B cell (primary cell): Measurements from ENCODE around the gene ENPP4. TPM values are rescaled to one million over a fixed set of nuclear protein-coding genes. Genes with fewer than 3 reads are reported as not detected.

Source experiments
- ATAC-seq: fragments of 200-7000 bp; cut with Tn5 transposase; one replicate; pipeline ENCODE4 v1.10.0; 2021; ENCODE audit warnings: low read depth, mild to moderate bottlenecking, moderate number of reproducible peaks, moderate library complexity
- CTCF ChIA-PET: fragments of 350-600 bp; sonication (Branson Sonifier 250); formaldehyde crosslinking; loops from one replicate; lab custom pipeline; 2021; ENCODE audit warnings: antibody characterized with exemption, inconsistent platforms; lab: Charles Lee
- POLR2A ChIA-PET: fragments of 350-600 bp; sonication (Branson Sonifier 250); formaldehyde crosslinking; loops from one replicate; lab custom pipeline; 2021; ENCODE audit warnings: antibody characterized with exemption; lab: Charles Lee
- DNase-seq: peaks from one replicate; pipeline ENCODE4 v3.0.0; 2013
- H2AFZ ChIP-seq: 2 replicates; pipeline ENCODE4 v1.6.1; 2012; ENCODE audit warnings: mild to moderate bottlenecking, low read depth, low read length; ENCODE audit not compliant: insufficient read depth, poor library complexity, severe bottlenecking
- H3K27ac ChIP-seq, 2 donors: 1 replicate in 1 of 2; 2 replicates in 1 of 2; pipeline ENCODE4 v1.5.1; 2012 to 2013; ENCODE audit warnings: low read length in 2 of 2, mild to moderate bottlenecking in 2 of 2, moderate library complexity in 1 of 2
- H3K27me3 ChIP-seq, 4 experiments: fragments of 200-600 bp in 1 of 4; sonication (generic) in 1 of 4; replicated peaks in 1 of 4; 1 replicate in 2 of 4; 2 replicates in 2 of 4; pipeline versions ENCODE4 v1.6.1 to v1.7.0; 2013 to 2016; ENCODE audit warnings: low read length in 3 of 4, mild to moderate bottlenecking in 2 of 4, mixed read lengths in 1 of 4, moderate library complexity in 1 of 4; ENCODE audit not compliant: insufficient read depth in 4 of 4, control insufficient read depth in 3 of 4; ENCODE audit errors: control extremely low read depth in 1 of 4
- H3K36me3 ChIP-seq, 2 experiments: replicated peaks in 1 of 2; 1 replicate in 1 of 2; 2 replicates in 1 of 2; pipeline versions ENCODE4 v1.6.1 to v1.7.1; 2013; ENCODE audit warnings: low read length in 1 of 2; ENCODE audit not compliant: insufficient read depth in 2 of 2, control insufficient read depth in 1 of 2; ENCODE audit errors: control extremely low read depth in 1 of 2, extremely low read depth in 1 of 2
- H3K4me1 ChIP-seq, 2 donors: fragments of 200-600 bp in 1 of 2; sonication (generic) in 1 of 2; 1 replicate in 1 of 2; 2 replicates in 1 of 2; pipeline versions ENCODE4 v1.5.1 to v1.6.1; 2013 to 2017; ENCODE audit warnings: low read length in 2 of 2; ENCODE audit not compliant: control insufficient read depth in 2 of 2, insufficient read depth in 2 of 2
- H3K4me2 ChIP-seq: replicated peaks from 2 replicates; pipeline ENCODE3; 2012; ENCODE audit warnings: mild to moderate bottlenecking, low read depth, low read length; ENCODE audit not compliant: poor library complexity, severe bottlenecking
- H3K4me3 ChIP-seq, 5 experiments: fragments of 200-600 bp in 1 of 5; sonication (generic) in 1 of 5; 1 replicate in 3 of 5; 2 replicates in 2 of 5; pipeline versions ENCODE4 v1.5.1 to v1.7.0; 2011 to 2016; ENCODE audit warnings: low read length in 4 of 5, mild to moderate bottlenecking in 4 of 5, low read depth in 2 of 5, control low read depth in 1 of 5, moderate library complexity in 1 of 5; ENCODE audit not compliant: insufficient read depth in 1 of 5; ENCODE audit errors: control extremely low read depth in 1 of 5, extremely low read depth in 1 of 5
- H3K79me2 ChIP-seq: fragments of 200-600 bp; sonication (generic); one replicate; pipeline ENCODE4 v1.6.0; 2016; ENCODE audit warnings: low read length; ENCODE audit not compliant: control insufficient read depth, insufficient read depth
- H3K9ac ChIP-seq: fragments of 200-600 bp; sonication (generic); 2 replicates; pipeline ENCODE4 v1.6.1; 2017; ENCODE audit warnings: mild to moderate bottlenecking, low read length, moderate library complexity
- H3K9me3 ChIP-seq, 3 donors: one replicate each; pipeline versions ENCODE4 v1.6.1 to v1.7.1; 2013; ENCODE audit warnings: low read length in 2 of 3; ENCODE audit not compliant: control insufficient read depth in 2 of 3, insufficient read depth in 1 of 3; ENCODE audit errors: control extremely low read depth in 1 of 3
- H4K20me1 ChIP-seq: 2 replicates; pipeline ENCODE4 v1.6.0; 2012; ENCODE audit warnings: mild to moderate bottlenecking, low read length; ENCODE audit not compliant: insufficient read depth, control insufficient read depth, poor library complexity, severe bottlenecking
- H3K27ac Mint-ChIP-seq: one replicate; pipeline ENCODE4 v1.8.0; 2021; ENCODE audit warnings: mixed read lengths
- H3K27me3 Mint-ChIP-seq: one replicate; pipeline ENCODE4 v1.8.0; 2021; ENCODE audit warnings: mixed read lengths
- H3K4me1 Mint-ChIP-seq: one replicate; pipeline ENCODE4 v1.8.0; 2021; ENCODE audit warnings: mixed read lengths
- H3K4me3 Mint-ChIP-seq: one replicate; pipeline ENCODE4 v1.8.0; 2021; ENCODE audit warnings: mixed read lengths
- H3K9me3 Mint-ChIP-seq: one replicate; pipeline ENCODE4 v1.8.0; 2022; ENCODE audit warnings: mixed read lengths; ENCODE audit not compliant: insufficient read depth
- CTCF ChIP-seq: fragments of 200-600 bp; IDR thresholded peaks from one replicate; pipeline ENCODE4 v1.8.0; 2022; ENCODE audit warnings: antibody characterized with exemption, mild to moderate bottlenecking
- EZH2 ChIP-seq: IDR thresholded peaks from 2 replicates; pipeline ENCODE4 v1.6.1; 2012; ENCODE audit warnings: borderline replicate concordance, low read depth, mild to moderate bottlenecking, moderate library complexity, low read length; ENCODE audit not compliant: insufficient read depth, poor library complexity, severe bottlenecking
- WGBS: methylation state at CpG from one replicate; pipeline ENCODE4 v1.1.5; 2013; ENCODE audit warnings: missing lambda C conversion rate; ENCODE audit not compliant: insufficient coverage; 5-methylcytosine and 5-hydroxymethylcytosine counted together
- intact Hi-C: fragments of 100-400 bp; cut with micrococcal nuclease; formaldehyde crosslinking; loops from one replicate; pipeline ENCODE4 v1.10.0; 2022
- polyA plus RNA-seq: library from polyadenylated mRNA; depleted of rRNA; stranded (reverse); fragments of >200 nt; gene quantifications from 2 replicates; pipeline ENCODE4 v1.2.3, GENCODE V29; 2012
- total RNA-seq, 2 donors: library from RNA; stranded (reverse); fragments of 120-200 nt in 1 of 2; gene quantifications; 1 replicate in 1 of 2; 2 replicates in 1 of 2; pipeline versions ENCODE4 v1.2.3 to v1.2.4, GENCODE V29; 2013 to 2022

The ENPP4 gene
- total and polyA plus RNA-seq, 2 donors (not counting 1 experiment from before 2014, with no cell fraction given) = 2.9 to 10.0 TPM

GRCh38 chr6:46191961-46192360, 62.2 kb downstream of the ENPP4 start:
- no peak overlapping the region for H3K27ac Mint-ChIP-seq
- ChIA-PET POLR2A (no interaction called here), CTCF (no interaction called here)
- no peak overlapping the region for H3K4me3 Mint-ChIP-seq
- Histone ChIP-seq H3K4me1 (no peaks in the 10 kb centered on the region), H4K20me1 (no peaks in the 10 kb centered on the region), H3K79me2 (no peaks in the 10 kb centered on the region), H2AFZ (no peak overlapping the region), H3K27me3 (peaks cover 0 to 4% (median 0%) of the 10 kb centered on the region in 4 experiments), H3K9me3 (no peaks in the 10 kb centered on the region), H3K27ac (no peak overlapping the region), H3K36me3 (no peaks in the 10 kb centered on the region), H3K4me3 (no peak overlapping the region), H3K4me2 (no peak overlapping the region), H3K9ac (no peak overlapping the region)
- WGBS = no CpG with 5 or more reads among the region's 1 CpG
- H3K27me3 Mint-ChIP-seq = peaks cover 17% of the 10 kb centered on the region
- ATAC-seq = no peak
- H3K4me1 Mint-ChIP-seq = no peaks in the 10 kb centered on the region
- no peaks in the 10 kb centered on the region for H3K9me3 Mint-ChIP-seq
- no peak for TF ChIP-seq CTCF
- TF ChIP-seq EZH2 = no peak
- no peak for DNase-seq
- intact Hi-C loops = no loop called here

Other genes with a start within 250 kb of the ENPP4 start
- 0.80 and 0.96 TPM in 2 replicates for gene CLIC5, start 114.1 kb upstream of the ENPP4 start, total RNA-seq
- 0.37 and 0.97 TPM in 2 replicates for gene CLIC5, start 114.1 kb upstream of the ENPP4 start, polyA plus RNA-seq
- gene ENPP5, start 41.0 kb downstream of the ENPP4 start, total RNA-seq = 0.68 and 1.0 TPM in 2 replicates
- gene ENPP5, start 41.0 kb downstream of the ENPP4 start, polyA plus RNA-seq = 0.09 and 0.13 TPM in 2 replicates